ENCODE measurements around the gene MUC5B. TPM values are rescaled to one million over a fixed set of nuclear protein-coding genes. Genes with fewer than 3 reads are reported as not detected.

MUC5B gene
- total RNA-seq, 1 experiment from 2014 or later, result 1.6 TPM

DNA sequence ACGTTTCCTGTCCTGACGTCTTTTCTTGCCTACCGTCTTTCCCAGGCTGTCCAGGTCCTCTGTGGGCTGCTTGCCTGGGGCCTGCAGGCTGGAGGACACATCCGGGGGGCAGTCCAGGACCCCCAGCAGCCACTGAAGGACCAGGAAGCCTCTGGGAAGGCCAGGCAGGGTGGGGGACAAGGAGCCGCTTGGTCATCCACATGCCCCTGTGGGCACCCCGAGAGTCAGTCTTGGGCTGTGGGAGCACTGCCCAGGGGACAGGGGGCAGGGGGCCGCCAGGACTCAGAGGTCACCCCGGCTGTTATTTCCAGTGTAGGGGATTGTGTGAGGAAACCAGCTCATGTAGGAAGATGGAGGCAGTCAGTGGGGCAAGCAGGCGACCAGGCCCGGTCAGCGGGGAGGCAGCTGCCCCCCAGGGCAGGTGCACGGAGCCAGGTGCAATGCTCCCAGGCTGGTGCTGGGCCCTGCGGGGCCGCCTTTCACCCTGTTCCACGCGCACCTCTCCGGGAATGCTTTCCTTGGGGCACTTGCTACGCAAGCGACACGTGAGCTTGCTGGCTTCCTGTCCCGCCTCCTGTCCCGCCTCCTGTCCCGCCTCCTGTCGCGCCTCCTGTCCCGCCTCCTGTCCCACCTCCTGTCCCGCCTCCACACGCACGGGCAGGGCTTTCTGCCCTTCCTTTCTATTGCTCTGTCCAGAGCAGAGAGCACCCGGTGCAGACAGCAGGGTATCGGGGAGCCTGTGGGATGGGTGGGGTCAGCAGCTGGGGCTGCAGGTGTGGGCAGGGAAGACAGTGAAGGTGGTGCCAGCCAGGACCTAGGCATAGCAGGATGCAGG, 39.5 kb downstream of the MUC5B start (continued):
- TF ChIP-seq IRF2 (CRISPR knock-in tag; IDR thresholded peaks at IDR 0.05; ENCODE audit: borderline replicate concordance, low read depth) (no peak), HMGA2 (CRISPR knock-in tag; IDR thresholded peaks at IDR 0.05) (no peak), ZNF416 (CRISPR knock-in tag; IDR thresholded peaks at IDR 0.05) (no peak), NFATC4 (CRISPR knock-in tag; IDR thresholded peaks at IDR 0.05) (no peak), PRRX2 (CRISPR knock-in tag; IDR thresholded peaks at IDR 0.05) (no peak), ETV6 (CRISPR knock-in tag; IDR thresholded peaks at IDR 0.05) (no peak), OVOL2 (CRISPR knock-in tag; IDR thresholded peaks at IDR 0.05; ENCODE audit: borderline replicate concordance) (no peak), CREM (CRISPR knock-in tag; IDR thresholded peaks at IDR 0.05) (no peak), NFYB (CRISPR knock-in tag; conservative IDR thresholded peaks at IDR 0.05; ENCODE audit: low read depth) (no peak), RORB (CRISPR knock-in tag; IDR thresholded peaks at IDR 0.05) (no peak), GRHL2 (CRISPR knock-in tag; IDR thresholded peaks at IDR 0.05; ENCODE audit: insufficient replicate concordance, severe bottlenecking) (no peak), JUN (CRISPR knock-in tag; IDR thresholded peaks at IDR 0.05) (no peak), NR2C2 (CRISPR knock-in tag; IDR thresholded peaks at IDR 0.05) (no peak)
- TF ChIP-seq, protein P1, sequence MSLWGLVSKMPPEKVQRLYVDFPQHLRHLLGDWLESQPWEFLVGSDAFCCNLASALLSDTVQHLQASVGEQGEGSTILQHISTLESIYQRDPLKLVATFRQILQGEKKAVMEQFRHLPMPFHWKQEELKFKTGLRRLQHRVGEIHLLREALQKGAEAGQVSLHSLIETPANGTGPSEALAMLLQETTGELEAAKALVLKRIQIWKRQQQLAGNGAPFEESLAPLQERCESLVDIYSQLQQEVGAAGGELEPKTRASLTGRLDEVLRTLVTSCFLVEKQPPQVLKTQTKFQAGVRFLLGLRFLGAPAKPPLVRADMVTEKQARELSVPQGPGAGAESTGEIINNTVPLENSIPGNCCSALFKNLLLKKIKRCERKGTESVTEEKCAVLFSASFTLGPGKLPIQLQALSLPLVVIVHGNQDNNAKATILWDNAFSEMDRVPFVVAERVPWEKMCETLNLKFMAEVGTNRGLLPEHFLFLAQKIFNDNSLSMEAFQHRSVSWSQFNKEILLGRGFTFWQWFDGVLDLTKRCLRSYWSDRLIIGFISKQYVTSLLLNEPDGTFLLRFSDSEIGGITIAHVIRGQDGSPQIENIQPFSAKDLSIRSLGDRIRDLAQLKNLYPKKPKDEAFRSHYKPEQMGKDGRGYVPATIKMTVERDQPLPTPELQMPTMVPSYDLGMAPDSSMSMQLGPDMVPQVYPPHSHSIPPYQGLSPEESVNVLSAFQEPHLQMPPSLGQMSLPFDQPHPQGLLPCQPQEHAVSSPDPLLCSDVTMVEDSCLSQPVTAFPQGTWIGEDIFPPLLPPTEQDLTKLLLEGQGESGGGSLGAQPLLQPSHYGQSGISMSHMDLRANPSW (CRISPR knock-in tag; conservative IDR thresholded peaks at IDR 0.05; ENCODE audit: low read depth), result no peak
- TF ChIP-seq, protein P2, sequence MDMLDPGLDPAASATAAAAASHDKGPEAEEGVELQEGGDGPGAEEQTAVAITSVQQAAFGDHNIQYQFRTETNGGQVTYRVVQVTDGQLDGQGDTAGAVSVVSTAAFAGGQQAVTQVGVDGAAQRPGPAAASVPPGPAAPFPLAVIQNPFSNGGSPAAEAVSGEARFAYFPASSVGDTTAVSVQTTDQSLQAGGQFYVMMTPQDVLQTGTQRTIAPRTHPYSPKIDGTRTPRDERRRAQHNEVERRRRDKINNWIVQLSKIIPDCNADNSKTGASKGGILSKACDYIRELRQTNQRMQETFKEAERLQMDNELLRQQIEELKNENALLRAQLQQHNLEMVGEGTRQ (CRISPR knock-in tag; IDR thresholded peaks at IDR 0.05), result peak; percentile 94
- TF ChIP-seq, protein P3, sequence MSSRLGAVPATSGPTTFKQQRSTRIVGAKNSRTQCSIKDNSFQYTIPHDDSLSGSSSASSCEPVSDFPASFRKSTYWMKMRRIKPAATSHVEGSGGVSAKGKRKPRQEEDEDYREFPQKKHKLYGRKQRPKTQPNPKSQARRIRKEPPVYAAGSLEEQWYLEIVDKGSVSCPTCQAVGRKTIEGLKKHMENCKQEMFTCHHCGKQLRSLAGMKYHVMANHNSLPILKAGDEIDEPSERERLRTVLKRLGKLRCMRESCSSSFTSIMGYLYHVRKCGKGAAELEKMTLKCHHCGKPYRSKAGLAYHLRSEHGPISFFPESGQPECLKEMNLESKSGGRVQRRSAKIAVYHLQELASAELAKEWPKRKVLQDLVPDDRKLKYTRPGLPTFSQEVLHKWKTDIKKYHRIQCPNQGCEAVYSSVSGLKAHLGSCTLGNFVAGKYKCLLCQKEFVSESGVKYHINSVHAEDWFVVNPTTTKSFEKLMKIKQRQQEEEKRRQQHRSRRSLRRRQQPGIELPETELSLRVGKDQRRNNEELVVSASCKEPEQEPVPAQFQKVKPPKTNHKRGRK (CRISPR knock-in tag; IDR thresholded peaks at IDR 0.05; ENCODE audit: borderline replicate concordance), result no peak
- TF ChIP-seq, protein P4, sequence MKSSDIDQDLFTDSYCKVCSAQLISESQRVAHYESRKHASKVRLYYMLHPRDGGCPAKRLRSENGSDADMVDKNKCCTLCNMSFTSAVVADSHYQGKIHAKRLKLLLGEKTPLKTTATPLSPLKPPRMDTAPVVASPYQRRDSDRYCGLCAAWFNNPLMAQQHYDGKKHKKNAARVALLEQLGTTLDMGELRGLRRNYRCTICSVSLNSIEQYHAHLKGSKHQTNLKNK (CRISPR knock-in tag; IDR thresholded peaks at IDR 0.05), result no peak
- TF ChIP-seq, protein P5, sequence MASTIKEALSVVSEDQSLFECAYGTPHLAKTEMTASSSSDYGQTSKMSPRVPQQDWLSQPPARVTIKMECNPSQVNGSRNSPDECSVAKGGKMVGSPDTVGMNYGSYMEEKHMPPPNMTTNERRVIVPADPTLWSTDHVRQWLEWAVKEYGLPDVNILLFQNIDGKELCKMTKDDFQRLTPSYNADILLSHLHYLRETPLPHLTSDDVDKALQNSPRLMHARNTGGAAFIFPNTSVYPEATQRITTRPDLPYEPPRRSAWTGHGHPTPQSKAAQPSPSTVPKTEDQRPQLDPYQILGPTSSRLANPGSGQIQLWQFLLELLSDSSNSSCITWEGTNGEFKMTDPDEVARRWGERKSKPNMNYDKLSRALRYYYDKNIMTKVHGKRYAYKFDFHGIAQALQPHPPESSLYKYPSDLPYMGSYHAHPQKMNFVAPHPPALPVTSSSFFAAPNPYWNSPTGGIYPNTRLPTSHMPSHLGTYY (CRISPR knock-in tag; IDR thresholded peaks at IDR 0.05), result no peak
- TF ChIP-seq, protein P6, sequence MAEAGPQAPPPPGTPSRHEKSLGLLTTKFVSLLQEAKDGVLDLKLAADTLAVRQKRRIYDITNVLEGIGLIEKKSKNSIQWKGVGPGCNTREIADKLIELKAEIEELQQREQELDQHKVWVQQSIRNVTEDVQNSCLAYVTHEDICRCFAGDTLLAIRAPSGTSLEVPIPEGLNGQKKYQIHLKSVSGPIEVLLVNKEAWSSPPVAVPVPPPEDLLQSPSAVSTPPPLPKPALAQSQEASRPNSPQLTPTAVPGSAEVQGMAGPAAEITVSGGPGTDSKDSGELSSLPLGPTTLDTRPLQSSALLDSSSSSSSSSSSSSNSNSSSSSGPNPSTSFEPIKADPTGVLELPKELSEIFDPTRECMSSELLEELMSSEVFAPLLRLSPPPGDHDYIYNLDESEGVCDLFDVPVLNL (CRISPR knock-in tag; IDR thresholded peaks at IDR 0.05; ENCODE audit: borderline replicate concordance, low read depth), result no peak
- TF ChIP-seq, protein P7, sequence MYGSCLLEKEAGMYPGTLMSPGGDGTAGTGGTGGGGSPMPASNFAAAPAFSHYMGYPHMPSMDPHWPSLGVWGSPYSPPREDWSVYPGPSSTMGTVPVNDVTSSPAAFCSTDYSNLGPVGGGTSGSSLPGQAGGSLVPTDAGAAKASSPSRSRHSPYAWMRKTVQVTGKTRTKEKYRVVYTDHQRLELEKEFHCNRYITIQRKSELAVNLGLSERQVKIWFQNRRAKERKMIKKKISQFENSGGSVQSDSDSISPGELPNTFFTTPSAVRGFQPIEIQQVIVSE (CRISPR knock-in tag; IDR thresholded peaks at IDR 0.05; ENCODE audit: borderline replicate concordance), result no peak
- TF ChIP-seq, protein P8, sequence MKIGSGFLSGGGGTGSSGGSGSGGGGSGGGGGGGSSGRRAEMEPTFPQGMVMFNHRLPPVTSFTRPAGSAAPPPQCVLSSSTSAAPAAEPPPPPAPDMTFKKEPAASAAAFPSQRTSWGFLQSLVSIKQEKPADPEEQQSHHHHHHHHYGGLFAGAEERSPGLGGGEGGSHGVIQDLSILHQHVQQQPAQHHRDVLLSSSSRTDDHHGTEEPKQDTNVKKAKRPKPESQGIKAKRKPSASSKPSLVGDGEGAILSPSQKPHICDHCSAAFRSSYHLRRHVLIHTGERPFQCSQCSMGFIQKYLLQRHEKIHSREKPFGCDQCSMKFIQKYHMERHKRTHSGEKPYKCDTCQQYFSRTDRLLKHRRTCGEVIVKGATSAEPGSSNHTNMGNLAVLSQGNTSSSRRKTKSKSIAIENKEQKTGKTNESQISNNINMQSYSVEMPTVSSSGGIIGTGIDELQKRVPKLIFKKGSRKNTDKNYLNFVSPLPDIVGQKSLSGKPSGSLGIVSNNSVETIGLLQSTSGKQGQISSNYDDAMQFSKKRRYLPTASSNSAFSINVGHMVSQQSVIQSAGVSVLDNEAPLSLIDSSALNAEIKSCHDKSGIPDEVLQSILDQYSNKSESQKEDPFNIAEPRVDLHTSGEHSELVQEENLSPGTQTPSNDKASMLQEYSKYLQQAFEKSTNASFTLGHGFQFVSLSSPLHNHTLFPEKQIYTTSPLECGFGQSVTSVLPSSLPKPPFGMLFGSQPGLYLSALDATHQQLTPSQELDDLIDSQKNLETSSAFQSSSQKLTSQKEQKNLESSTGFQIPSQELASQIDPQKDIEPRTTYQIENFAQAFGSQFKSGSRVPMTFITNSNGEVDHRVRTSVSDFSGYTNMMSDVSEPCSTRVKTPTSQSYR (CRISPR knock-in tag; IDR thresholded peaks at IDR 0.05), result 0 out of 2 replicates have a peak, but pooled peaks have one; percentile 32
- TF ChIP-seq, protein P9, sequence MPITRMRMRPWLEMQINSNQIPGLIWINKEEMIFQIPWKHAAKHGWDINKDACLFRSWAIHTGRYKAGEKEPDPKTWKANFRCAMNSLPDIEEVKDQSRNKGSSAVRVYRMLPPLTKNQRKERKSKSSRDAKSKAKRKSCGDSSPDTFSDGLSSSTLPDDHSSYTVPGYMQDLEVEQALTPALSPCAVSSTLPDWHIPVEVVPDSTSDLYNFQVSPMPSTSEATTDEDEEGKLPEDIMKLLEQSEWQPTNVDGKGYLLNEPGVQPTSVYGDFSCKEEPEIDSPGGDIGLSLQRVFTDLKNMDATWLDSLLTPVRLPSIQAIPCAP (CRISPR knock-in tag; IDR thresholded peaks at IDR 0.05), result no peak

All from WTC11 (cell line).